ENCODE results near the gene SRRM5.
A peak's percentile ranks its signal among the peaks of the same experiment; 100 is the strongest.
"Not testable (repeated sequence)": the region's sequence is repeated elsewhere in the genome, so short reads cannot be mapped to it uniquely, and the experiment has no call there.

The SRRM5 gene

GRCh38 chr19:43611788-43612187 lies at the start of gene SRRM5:
Gene SRRM5, plus strand, starts transcription at chr19:43612088. Its CDS starts 34 bp downstream, at chr19:43612122.
- no peak for DNase-seq (ENCODE audit: low read depth)

GRCh38 chr19:43562226-43562697 lies 49.6 kb upstream of the SRRM5 start:
- DNase-seq (ENCODE audit: low read depth): no peak

GRCh38 chr19:43562698-43563241 lies 49.1 kb upstream of the SRRM5 start:
- peak; percentile 80 for DNase-seq (ENCODE audit: low read depth)

- no peak for DNase-seq (ENCODE audit: low read depth)
Measured at GRCh38 chr19:43563816-43564457, 48.0 kb upstream of the SRRM5 start.

GRCh38 chr19:43564800-43565199 lies 47.1 kb upstream of the SRRM5 start:
- DNase-seq (ENCODE audit: low read depth): no peak

- no peak for DNase-seq (ENCODE audit: low read depth)
Measured at GRCh38 chr19:43569657-43570056, 42.2 kb upstream of the SRRM5 start.

- no peak for DNase-seq (ENCODE audit: low read depth)
Measured at GRCh38 chr19:43570174-43570791, 41.6 kb upstream of the SRRM5 start.

GRCh38 chr19:43572171-43572588 lies 39.7 kb upstream of the SRRM5 start:
- no peak for DNase-seq (ENCODE audit: low read depth)

GRCh38 chr19:43574424-43575155 lies 37.3 kb upstream of the SRRM5 start:
- no peak for DNase-seq (ENCODE audit: low read depth)

- DNase-seq (ENCODE audit: low read depth): peak; percentile 96
Measured at GRCh38 chr19:43575156-43575950, 36.5 kb upstream of the SRRM5 start, which contains the start of the genes PINLYP and XRCC1. Gene PINLYP, plus strand, starts transcription at chr19:43575801. Its CDS starts 1,391 bp downstream, at chr19:43577192. Gene XRCC1, minus strand, starts transcription at chr19:43575527. Its CDS starts 69 bp downstream, at chr19:43575458.

GRCh38 chr19:43575955-43576878 lies 35.7 kb upstream of the SRRM5 start:
- DNase-seq (ENCODE audit: low read depth): no peak

GRCh38 chr19:43578787-43579186 lies 33.1 kb upstream of the SRRM5 start:
- no peak for DNase-seq (ENCODE audit: low read depth)

- no peak for DNase-seq (ENCODE audit: low read depth)
Measured at GRCh38 chr19:43581467-43581866, 30.4 kb upstream of the SRRM5 start.

- DNase-seq (ENCODE audit: low read depth): no peak
Measured at GRCh38 chr19:43582495-43582894, 29.4 kb upstream of the SRRM5 start.

GRCh38 chr19:43584484-43584883 lies 27.4 kb upstream of the SRRM5 start:
- no peak for DNase-seq (ENCODE audit: low read depth)

- no peak for DNase-seq (ENCODE audit: low read depth)
Measured at GRCh38 chr19:43586346-43586745, 25.5 kb upstream of the SRRM5 start.

GRCh38 chr19:43587029-43587428 lies 24.9 kb upstream of the SRRM5 start:
- not testable (repeated sequence) for DNase-seq (ENCODE audit: low read depth)

GRCh38 chr19:43589277-43589676 lies 22.6 kb upstream of the SRRM5 start:
- no peak for DNase-seq (ENCODE audit: low read depth)

- no peak for DNase-seq (ENCODE audit: low read depth)
Measured at GRCh38 chr19:43589678-43590077, 22.2 kb upstream of the SRRM5 start.

GRCh38 chr19:43591904-43592772 lies 19.8 kb upstream of the SRRM5 start:
- DNase-seq (ENCODE audit: low read depth): no peak

All from GM04504 (cell line).